ENCODE data around the gene EVI5.
"Not testable (repeated sequence)": the region's sequence is repeated elsewhere in the genome, so short reads cannot be mapped to it uniquely, and the experiment has no call there.

The EVI5 gene

GRCh38 chr1:92690212-92690906 is 94.5 kb downstream of the EVI5 start:
- DNase-seq (ENCODE audit: low spot score), result no peak

GRCh38 chr1:92679980-92680379 is 104.9 kb downstream of the EVI5 start:
- no peak for DNase-seq (ENCODE audit: low spot score)

GRCh38 chr1:92663775-92664174 is 121.1 kb downstream of the EVI5 start:
- DNase-seq (ENCODE audit: low spot score), result no peak

GRCh38 chr1:92662048-92662447 is 122.9 kb downstream of the EVI5 start:
- DNase-seq (ENCODE audit: low spot score), result no peak

- DNase-seq (ENCODE audit: low spot score), result no peak
Measured at GRCh38 chr1:92657701-92658100, 127.2 kb downstream of the EVI5 start.

GRCh38 chr1:92655197-92655801 is 129.6 kb downstream of the EVI5 start:
- no peak for DNase-seq (ENCODE audit: low spot score)

- no peak for DNase-seq (ENCODE audit: low spot score)
Measured at GRCh38 chr1:92653605-92654381, 131.1 kb downstream of the EVI5 start.

GRCh38 chr1:92640686-92641085 is 144.2 kb downstream of the EVI5 start:
- not testable (repeated sequence) for DNase-seq (ENCODE audit: low spot score)

- no peak for DNase-seq (ENCODE audit: low spot score)
Measured at GRCh38 chr1:92638498-92638897, 146.4 kb downstream of the EVI5 start.

GRCh38 chr1:92635203-92635602 is 149.7 kb downstream of the EVI5 start:
- DNase-seq (ENCODE audit: low spot score), result not testable (repeated sequence)

- no peak for DNase-seq (ENCODE audit: low spot score)
Measured at GRCh38 chr1:92623187-92623778, 161.6 kb downstream of the EVI5 start.

GRCh38 chr1:92619466-92620189 is 165.3 kb downstream of the EVI5 start:
- no peak for DNase-seq (ENCODE audit: low spot score)

- no peak for DNase-seq (ENCODE audit: low spot score)
Measured at GRCh38 chr1:92601044-92601443, 183.9 kb downstream of the EVI5 start.

- DNase-seq (ENCODE audit: low spot score), result peak; percentile 6
Measured at GRCh38 chr1:92599184-92599583, 185.7 kb downstream of the EVI5 start.

- not testable (repeated sequence) for DNase-seq (ENCODE audit: low spot score)
Measured at GRCh38 chr1:92589361-92589760, 195.5 kb downstream of the EVI5 start.

GRCh38 chr1:92587445-92587844 is 197.5 kb downstream of the EVI5 start:
- DNase-seq (ENCODE audit: low spot score), result no peak

GRCh38 chr1:92585831-92586230 is 199.1 kb downstream of the EVI5 start:
- DNase-seq (ENCODE audit: low spot score), result no peak

GRCh38 chr1:92584810-92585209 is 200.1 kb downstream of the EVI5 start:
- DNase-seq (ENCODE audit: low spot score), result not testable (repeated sequence)

GRCh38 chr1:92583821-92584760 is 200.8 kb downstream of the EVI5 start:
- DNase-seq (ENCODE audit: low spot score), result no peak

- DNase-seq (ENCODE audit: low spot score), result no peak
Measured at GRCh38 chr1:92577261-92577895, 207.5 kb downstream of the EVI5 start.

Measured in HuH-7.5 (cell line).